ENCODE measurements around the gene MIB2. TPM values are rescaled to one million over a fixed set of nuclear protein-coding genes. Genes with fewer than 3 reads are reported as not detected.
"Not testable (repeated sequence)": the region's sequence is repeated elsewhere in the genome, so short reads cannot be mapped to it uniquely, and the experiment has no call there.

MIB2 gene
- total RNA-seq, 2 experiments from 2014 or later, result 33.1 to 38.7 TPM

DNA sequence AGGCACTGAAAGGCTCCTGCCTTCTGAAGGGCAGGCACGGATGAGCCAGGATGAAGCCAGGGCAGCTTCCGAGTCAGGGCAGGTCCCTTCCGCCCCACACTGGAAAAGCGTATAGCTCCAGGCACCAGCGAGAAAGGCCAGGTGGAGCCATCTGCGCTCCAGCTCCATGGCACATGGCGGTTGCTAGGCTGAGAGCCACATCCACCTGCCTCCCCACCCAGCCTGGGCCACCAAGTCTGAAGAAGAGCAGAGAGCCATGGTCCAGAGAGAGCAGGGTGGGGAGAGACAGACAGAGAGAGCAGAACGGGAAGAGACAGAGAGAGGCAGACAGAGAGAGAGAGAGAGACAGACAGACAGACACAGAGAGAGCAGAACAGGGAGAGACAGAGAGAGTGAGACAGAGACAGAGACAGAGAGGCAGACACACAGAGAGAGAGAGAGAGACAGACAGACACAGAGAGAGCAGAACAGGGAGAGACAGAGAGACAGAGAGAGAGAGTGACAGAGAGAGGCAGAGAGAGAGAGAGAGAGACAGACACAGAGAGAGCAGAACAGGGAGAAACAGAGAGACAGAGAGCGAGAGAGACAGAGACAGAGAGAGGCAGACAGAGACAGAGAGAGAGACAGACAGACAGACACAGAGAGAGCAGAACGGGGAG is 20.6 kb upstream of the MIB2 start:
- Mint-ChIP-seq H3K4me1 (no peaks in the 10 kb centered on the region), H3K4me3 (no peak overlapping the region), H3K36me3 (no peaks in the 10 kb centered on the region), H3K27ac (no peak overlapping the region), H3K9me3 (no peaks in the 10 kb centered on the region), H3K27me3 (peaks cover 13% of the 10 kb centered on the region)
- no peak for DNase-seq

DNA sequence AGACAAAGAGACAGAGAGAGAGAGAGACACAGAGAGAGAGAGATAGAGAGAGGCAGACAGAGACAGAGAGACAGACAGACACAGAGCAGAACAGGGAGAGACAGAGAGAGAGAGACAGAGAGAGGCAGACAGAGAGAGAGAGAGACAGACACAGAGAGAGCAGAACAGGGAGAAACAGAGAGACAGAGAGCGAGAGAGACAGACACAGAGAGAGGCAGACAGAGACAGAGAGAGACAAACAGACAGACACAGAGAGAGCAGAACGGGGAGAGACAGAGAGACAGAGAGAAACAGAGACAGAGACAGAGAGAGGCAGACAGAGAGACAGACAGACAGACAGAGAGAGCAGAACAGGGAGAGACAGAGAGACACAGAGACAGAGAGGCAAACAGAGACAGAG is 20.0 kb upstream of the MIB2 start:
- not testable (repeated sequence) for H3K36me3 Mint-ChIP-seq, H3K4me3 Mint-ChIP-seq, H3K27ac Mint-ChIP-seq, H3K4me1 Mint-ChIP-seq, H3K9me3 Mint-ChIP-seq, DNase-seq
- peaks cover 13% of the 10 kb centered on the region for H3K27me3 Mint-ChIP-seq

DNA sequence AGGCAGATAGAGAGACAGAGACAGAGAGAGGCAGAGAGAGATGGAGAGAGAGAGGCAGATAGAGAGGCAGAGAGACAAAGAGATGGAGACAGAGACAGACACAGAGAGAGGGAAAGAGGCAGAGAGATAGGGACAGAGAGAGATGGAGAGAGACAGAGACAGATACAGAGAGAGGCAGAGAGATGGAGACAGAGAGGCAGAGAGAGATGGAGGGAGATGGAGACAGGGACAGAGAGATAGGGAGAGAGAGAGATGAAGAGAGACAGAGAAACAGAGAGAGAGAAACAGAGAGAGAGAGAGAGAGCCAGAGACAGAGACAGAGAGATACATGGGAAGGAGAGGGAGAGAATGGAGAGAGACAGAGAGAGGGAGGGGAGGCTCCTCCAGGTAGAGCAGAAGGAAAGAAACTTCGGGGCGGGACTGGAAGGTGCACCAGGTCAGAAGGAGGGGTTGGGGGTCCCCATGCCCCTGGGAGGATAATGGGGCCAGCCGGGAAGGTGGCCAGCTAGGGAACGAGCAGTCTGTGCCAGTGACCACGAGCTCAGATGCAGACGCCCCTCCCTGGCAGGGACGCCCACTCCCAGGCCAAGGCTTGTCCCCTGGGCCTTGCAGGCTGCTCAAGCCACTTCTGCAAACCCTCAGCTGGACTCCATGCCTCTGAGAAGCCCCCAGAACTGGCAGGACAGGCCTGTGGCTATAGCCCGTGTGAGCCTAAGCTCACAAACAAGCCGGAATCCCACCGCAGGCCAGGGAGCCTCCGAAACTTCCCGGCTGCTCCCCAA is 18.6 kb upstream of the MIB2 start:
- H3K27me3 Mint-ChIP-seq, result peaks cover 16% of the 10 kb centered on the region

DNA sequence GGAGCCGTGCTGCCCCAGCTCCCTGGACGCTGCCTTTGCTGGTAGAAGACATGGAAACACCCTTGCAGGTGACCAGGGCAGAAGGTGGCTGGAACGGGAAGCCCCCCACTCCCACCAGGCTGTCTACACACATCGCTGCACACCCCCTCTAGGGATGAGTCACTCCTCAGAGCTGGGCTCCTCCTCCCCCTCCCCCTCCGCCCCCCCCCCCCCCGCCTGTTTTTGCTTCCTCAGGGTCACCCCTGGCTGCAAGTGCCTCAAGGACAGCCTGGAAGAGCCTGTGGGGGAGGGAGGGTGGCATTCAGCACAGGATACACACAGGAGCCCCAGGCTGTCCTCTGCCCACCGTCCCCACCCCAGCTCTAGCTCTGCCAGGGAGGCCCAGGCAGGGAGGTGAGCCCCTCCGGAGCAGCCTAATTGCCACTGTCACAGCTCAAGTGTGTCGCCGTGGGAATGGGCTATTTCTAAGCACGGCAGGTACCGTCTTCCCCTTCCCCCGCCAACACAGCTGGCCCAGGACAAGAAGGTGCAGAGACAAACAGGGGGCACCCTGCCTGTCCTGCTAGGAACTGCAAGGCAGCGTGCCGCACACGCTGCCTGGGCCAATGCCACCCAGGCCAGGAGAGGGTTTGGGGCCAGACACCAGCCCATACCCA is 17.9 kb upstream of the MIB2 start:
- H3K36me3 Mint-ChIP-seq, result no peaks in the 10 kb centered on the region
- no peak overlapping the region for H3K4me3 Mint-ChIP-seq
- H3K4me1 Mint-ChIP-seq, result no peaks in the 10 kb centered on the region
- peaks cover 16% of the 10 kb centered on the region for H3K27me3 Mint-ChIP-seq
- no peak overlapping the region for H3K27ac Mint-ChIP-seq
- H3K9me3 Mint-ChIP-seq, result no peaks in the 10 kb centered on the region
- DNase-seq, result no peak

More for the DNA sequence above, 18.6 kb upstream of the MIB2 start:
- no peaks in the 10 kb centered on the region for H3K36me3 Mint-ChIP-seq
- H3K9me3 Mint-ChIP-seq, result no peaks in the 10 kb centered on the region
- no peak overlapping the region for H3K27ac Mint-ChIP-seq
- H3K4me3 Mint-ChIP-seq, result no peak overlapping the region
- no peak for DNase-seq
- H3K4me1 Mint-ChIP-seq, result no peaks in the 10 kb centered on the region

DNA sequence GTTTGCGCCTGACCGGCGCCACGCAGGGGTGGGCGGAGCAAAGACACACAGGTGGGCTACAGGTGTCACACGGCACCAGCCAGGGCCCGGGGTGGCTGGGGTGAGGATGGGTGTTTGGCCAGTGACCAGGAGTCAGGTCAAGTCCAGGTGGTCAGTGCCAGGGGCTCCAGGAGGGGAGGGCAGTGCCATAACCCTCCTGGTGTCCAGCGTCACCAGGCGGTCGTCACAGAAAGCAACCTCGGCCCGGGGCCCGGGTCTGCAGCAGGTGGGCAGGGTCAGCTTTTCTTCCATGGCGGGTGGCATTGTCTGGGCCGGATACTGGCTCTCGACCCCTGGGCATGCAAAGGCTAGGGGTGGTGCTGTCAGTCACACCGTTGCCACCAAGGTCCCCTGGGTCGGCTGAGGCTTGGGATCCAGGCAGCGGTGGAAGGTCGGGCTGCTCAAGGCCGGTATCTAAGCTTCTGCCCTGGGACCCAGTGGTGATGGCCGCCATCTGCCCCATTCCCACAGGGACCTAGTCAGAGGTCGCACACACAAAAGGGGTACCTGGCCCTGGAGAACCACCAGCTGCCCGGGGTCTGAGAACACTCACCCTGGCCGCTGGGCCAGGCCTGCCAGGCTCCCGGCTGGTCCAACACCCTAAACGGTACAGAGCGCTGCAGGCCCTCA is 17.1 kb upstream of the MIB2 start:
- no peak overlapping the region for H3K27ac Mint-ChIP-seq

DNA sequence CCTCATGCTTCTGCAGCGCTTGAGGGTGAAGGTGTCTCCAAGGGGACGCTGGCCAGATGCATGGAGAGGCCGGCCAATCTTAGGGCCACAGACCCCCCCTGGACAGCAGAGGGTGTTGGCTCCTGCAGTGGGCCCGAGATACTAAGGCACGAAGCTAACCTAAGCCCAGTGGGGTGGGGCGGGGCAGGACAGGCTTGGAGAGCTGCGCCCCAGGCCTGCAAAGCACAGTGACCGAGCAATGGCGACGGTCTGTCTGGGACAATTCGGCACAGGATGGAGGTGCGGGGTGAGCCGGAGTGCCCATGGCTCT is 16.6 kb upstream of the MIB2 start:
- Mint-ChIP-seq H3K27me3 (peaks cover 16% of the 10 kb centered on the region), H3K9me3 (no peaks in the 10 kb centered on the region), H3K36me3 (no peaks in the 10 kb centered on the region), H3K4me1 (no peaks in the 10 kb centered on the region), H3K27ac (no peak overlapping the region), H3K4me3 (peak overlapping the region; percentile 69)
- DNase-seq, result no peak

More for the DNA sequence above, 17.1 kb upstream of the MIB2 start:
- H3K4me3 Mint-ChIP-seq, result no peak overlapping the region
- no peaks in the 10 kb centered on the region for H3K36me3 Mint-ChIP-seq
- no peak for DNase-seq
- H3K27me3 Mint-ChIP-seq, result peaks cover 16% of the 10 kb centered on the region
- no peaks in the 10 kb centered on the region for H3K4me1 Mint-ChIP-seq
- H3K9me3 Mint-ChIP-seq, result no peaks in the 10 kb centered on the region

DNA sequence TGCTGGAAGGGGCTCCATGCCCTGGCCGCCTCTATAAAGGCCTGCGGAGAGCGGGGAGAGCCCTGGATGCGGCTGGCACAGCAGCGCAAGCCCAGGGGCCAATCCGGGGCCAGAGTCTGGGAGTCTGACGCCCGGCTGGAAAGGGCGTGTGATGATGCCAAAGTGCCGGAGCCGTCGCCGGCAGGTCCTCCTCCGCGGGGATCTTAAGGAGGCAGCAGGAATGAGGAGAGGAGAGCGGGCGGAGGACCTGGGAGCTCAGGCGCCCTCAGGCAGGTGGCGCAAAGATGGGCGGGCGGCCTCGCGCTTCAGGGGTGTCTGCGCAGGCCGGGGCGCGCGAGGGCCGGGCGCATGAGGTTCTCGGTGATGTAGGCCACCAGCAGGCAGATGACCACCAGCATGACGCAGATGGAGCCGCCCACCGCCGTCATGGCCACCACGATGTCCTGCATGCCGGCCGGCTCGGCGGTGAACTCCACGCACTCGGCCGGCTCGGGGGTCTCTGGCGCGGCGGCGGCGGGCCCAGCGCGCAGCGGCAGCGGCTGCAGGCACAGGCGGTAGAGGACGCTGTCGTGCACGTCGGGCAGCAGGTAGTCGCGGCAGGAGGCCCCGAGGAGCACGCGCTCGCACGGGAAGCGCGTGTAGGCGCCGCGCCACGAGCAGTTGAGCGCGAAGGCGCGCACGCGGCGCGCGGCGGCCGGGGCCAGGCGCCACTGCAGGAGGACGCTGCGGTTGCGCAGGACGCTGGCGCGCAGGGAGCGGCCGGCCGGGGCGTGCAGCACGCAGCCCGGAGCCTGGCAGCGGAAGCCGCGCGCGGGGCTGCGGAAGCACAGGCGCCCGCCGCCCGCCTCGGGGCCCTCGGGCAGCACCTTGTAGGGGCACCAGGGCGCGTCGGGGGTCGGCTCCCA is 16.0 kb upstream of the MIB2 start:
- Mint-ChIP-seq H3K4me3 (peak overlapping the region; percentile 69), H3K4me1 (no peaks in the 10 kb centered on the region), H3K27ac (no peak overlapping the region), H3K36me3 (no peaks in the 10 kb centered on the region), H3K27me3 (peaks cover 16% of the 10 kb centered on the region), H3K9me3 (no peaks in the 10 kb centered on the region)
- DNase-seq, result peak; percentile 54

DNA sequence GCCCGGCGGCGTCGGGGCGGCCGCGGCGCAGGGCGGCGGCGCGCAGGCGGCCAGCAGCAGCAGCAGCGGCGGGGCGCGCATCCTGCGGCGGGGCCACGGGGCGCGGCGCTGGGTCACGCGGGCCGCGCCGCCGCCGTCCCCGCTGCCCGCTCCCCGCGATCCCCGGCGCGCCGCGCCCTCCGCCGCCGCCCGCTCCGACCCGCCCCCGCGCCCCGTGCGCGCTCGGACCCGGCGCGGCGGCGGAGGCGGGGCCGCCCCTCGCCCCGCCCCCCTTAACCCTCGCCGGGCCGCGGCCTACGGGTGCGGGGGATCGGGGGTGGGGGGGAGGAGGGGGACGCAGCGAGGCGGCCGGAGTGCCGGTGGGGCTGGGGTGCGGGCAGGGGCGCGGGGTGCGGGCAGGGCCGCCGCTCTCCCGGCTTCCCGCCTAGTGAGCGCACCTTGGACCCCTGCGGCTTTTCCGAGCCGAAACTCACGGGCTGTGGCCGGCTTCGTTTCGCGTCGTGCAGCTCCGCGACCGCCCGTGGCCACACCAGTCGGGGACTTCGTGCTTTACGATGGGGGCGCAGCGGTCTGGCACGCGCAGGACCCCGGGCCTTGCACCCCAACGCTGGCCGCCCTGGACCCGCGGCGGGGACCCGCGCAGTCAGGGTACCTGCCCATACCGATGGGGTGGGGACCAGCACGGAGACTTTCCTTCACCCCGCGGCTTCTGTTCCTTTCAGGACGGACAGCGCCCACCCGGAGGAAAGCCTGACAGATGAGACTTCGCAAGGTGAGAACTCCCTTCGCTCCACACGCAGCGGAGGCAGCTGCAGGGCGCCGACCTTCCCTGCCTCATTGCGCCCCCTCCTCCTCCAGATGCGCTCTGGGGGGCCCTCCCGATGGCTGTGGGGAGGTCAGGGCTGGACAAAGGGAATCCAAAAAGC is 15.1 kb upstream of the MIB2 start, which contains the start of gene FNDC10:
Gene FNDC10 (minus strand): TSS at position 201 of the 926 bp plus-strand sequence. CDS start 120 bp downstream, at position 81.
- no peak for DNase-seq
- H3K27me3 Mint-ChIP-seq, result peaks cover 16% of the 10 kb centered on the region
- H3K36me3 Mint-ChIP-seq, result no peaks in the 10 kb centered on the region
- H3K4me1 Mint-ChIP-seq, result no peaks in the 10 kb centered on the region
- no peaks in the 10 kb centered on the region for H3K9me3 Mint-ChIP-seq
- peak within 1 kb of the TSS; percentile 69 for H3K4me3 Mint-ChIP-seq
- no peak within 1 kb of the TSS for H3K27ac Mint-ChIP-seq

DNA sequence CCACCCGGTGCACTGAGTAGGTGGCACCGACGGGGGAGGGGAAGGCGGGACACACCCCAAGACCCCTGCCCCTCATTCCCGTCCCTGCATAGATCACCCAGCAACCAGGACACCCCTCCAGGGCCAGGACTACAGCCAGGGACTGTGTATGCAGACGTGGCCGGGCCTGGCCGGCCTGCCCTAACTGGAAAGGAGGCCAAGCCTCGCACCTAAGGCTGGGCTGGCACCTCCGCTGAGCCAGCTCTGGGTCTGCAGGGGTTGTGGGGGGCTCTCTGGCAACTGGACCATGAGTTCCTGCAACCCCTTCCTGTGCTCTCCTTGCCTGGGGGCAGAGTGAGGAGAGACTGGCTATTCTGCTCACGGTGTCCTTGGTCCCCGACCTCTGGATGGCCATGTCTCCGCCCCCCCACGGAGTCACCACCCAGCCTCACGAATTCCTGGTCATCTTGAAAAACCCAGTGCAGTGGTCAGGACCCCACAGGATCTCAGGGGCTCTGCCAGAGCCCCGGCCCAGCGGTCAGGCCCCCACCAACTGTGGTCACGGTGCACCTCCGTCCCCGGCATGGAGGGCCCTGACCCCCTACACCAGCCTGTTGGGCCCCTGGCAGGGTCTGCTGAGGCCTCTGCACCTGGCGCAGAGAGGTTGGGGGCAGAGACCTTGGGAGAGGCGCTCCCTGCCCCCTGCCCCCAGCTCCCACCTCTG is 14.3 kb upstream of the MIB2 start:
- DNase-seq, result no peak
- no peaks in the 10 kb centered on the region for H3K4me1 Mint-ChIP-seq
- H3K4me3 Mint-ChIP-seq, result peak overlapping the region; percentile 34
- H3K36me3 Mint-ChIP-seq, result no peaks in the 10 kb centered on the region
- H3K9me3 Mint-ChIP-seq, result no peaks in the 10 kb centered on the region
- H3K27me3 Mint-ChIP-seq, result peaks cover 16% of the 10 kb centered on the region
- H3K27ac Mint-ChIP-seq, result no peak overlapping the region

DNA sequence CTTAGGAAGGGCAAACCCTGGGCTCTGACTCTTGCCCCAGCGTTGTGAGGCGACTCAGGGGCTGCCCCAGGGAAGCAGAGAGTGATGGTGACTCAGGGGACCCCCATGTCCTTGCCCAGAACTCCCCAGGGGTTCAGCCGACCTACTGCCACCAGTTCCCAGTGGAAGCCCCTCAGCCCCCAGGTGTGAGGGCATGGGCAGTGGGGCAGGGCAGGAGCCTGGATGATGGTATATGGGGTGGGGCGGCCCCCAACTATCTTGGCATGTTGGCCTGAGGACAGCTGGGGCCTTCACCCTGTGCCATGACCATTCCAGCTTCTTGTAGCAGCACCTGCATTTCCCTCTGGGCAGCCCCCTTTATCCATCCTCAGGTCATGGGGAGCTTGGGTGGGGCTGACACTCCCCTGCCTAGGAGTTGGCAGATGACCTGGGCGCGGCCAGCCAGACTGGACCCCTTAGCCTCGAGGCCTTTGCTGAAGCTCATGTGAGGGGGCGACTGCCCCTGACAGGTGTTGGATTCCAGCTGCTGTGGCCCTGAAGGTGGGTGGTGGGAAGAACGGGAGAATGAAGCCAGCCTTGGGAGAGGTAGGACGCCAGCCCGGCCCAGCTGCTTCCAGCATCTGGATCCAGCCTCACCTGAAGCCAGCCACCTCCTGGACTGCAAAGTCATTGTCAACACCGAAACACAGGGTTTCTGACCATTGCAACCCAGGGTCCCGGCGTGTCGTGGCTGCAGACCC is 13.6 kb upstream of the MIB2 start:
- DNase-seq, result no peak
- peaks cover 1% of the 10 kb centered on the region for H3K4me1 Mint-ChIP-seq
- no peaks in the 10 kb centered on the region for H3K9me3 Mint-ChIP-seq
- H3K36me3 Mint-ChIP-seq, result no peaks in the 10 kb centered on the region
- H3K4me3 Mint-ChIP-seq, result no peak overlapping the region
- peaks cover 16% of the 10 kb centered on the region for H3K27me3 Mint-ChIP-seq
- no peak overlapping the region for H3K27ac Mint-ChIP-seq

DNA sequence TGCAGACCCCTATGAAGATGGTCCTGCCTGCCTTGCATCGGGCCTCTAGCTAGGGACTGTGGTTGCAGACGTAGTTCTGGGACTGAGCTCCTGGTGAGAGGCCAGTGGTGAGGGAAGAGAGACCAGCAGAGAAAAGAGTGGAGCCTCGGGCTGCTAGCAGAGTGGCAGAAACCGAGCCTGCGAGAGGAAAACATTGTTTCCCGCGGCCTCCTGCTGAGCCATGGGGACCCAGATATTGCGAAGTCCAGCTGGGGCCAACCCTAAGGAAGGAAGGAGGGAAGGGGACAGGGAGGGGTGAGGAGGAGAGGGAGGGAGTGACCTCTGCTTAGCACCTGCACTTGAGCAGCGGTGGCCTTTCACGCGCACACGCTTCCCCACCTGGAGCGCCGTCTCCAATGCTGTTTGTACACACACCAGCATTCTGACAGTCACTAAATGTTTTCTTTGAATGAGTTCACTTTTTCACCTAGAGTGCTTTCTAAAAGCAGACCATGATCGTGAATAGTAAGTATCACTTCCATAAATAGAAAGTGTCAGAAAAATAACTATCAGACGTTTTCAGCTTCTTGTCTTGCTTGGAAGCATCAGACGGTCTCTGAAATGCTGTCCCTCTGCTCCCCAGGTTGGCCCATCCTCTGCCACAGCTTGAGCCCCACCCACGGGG is 12.9 kb upstream of the MIB2 start:
- Mint-ChIP-seq H3K36me3 (no peaks in the 10 kb centered on the region), H3K27me3 (peaks cover 16% of the 10 kb centered on the region), H3K4me3 (no peak overlapping the region), H3K9me3 (no peaks in the 10 kb centered on the region), H3K27ac (no peak overlapping the region), H3K4me1 (peaks cover 8% of the 10 kb centered on the region)
- DNase-seq, result no peak

DNA sequence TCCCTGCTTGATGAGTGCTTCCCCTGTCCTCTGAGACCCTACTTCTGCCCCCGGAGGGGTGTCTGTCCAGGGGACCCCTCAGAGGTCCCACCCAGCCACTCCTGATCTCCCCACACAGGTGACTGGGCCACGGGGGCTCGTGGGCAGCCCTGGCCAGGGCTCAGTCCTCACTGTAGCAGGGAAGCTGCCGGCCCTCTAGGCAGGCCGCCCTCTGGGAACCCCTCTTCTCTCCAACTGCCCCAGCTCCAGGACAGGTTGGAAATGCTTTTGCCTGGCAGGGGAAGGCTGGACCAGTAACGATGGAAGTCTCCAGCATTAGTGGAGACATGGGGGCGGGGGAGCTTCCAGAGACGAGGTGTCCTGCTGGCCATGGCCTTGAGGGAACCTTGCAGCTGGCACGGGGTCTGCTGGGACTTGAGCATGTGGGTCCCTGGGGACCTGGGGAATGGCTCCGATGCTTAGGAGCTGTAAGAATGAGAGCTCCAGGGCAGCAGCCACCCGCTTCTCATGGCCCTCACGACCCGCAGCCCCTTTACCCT is 12.3 kb upstream of the MIB2 start:
- DNase-seq, result no peak
- H3K9me3 Mint-ChIP-seq, result no peaks in the 10 kb centered on the region
- peaks cover 8% of the 10 kb centered on the region for H3K4me1 Mint-ChIP-seq
- H3K4me3 Mint-ChIP-seq, result no peak overlapping the region
- H3K27me3 Mint-ChIP-seq, result peaks cover 11% of the 10 kb centered on the region
- no peak overlapping the region for H3K27ac Mint-ChIP-seq
- H3K36me3 Mint-ChIP-seq, result no peaks in the 10 kb centered on the region
